K562 treated with DMSO at 1 percent for 12 hours (cell line): ENCODE data around the gene SWSAP1. TPM values are rescaled to one million over a fixed set of nuclear protein-coding genes. Genes with fewer than 3 reads are reported as not detected.

Experiments
- total RNA-seq: library from RNA; unstranded; fragments of 300-600 nt; gene quantifications from 2 replicates; pipeline ENCODE4 v1.2.3, GENCODE V29; 2022; ENCODE audit not compliant: insufficient read depth

Gene SWSAP1
- 4.0 and 4.5 TPM in 2 replicates for total RNA-seq

GRCh38 chr19:11374433-11375142 is at the start of gene SWSAP1:
TSS of gene SWSAP1 (plus strand) at chr19:11374666. CDS start at chr19:11374681, 15 bp downstream.

GRCh38 chr19:11339254-11340098 is 35.0 kb upstream of the SWSAP1 start, which contains the start of gene RAB3D:
TSS of gene RAB3D (minus strand) at chr19:11339657. CDS start at chr19:11337399, 2,258 bp downstream.

GRCh38 chr19:11346104-11346940 is 28.1 kb upstream of the SWSAP1 start, which contains the start of the genes CCDC159 and TMEM205:
TSS of gene CCDC159 (plus strand) at chr19:11346519. CDS start at chr19:11346607, 88 bp downstream.
TSS of gene TMEM205 (minus strand) at chr19:11346268. CDS start at chr19:11345619, 649 bp downstream.

GRCh38 chr19:11355160-11356073 is 19.0 kb upstream of the SWSAP1 start, which contains the start of gene PLPPR2:
TSS of gene PLPPR2 (plus strand) at chr19:11355432. CDS start at chr19:11357674, 2,242 bp downstream.

GRCh38 chr19:11418549-11419506 is 44.4 kb downstream of the SWSAP1 start, which contains the start of gene RGL3:
TSS of gene RGL3 (minus strand) at chr19:11419314. CDS start at chr19:11419278, 36 bp downstream.

Other genes with a start within 250 kb of the SWSAP1 start
- gene SPC24, start 218.9 kb upstream of the SWSAP1 start, total RNA-seq, result 32.5 and 40.5 TPM in 2 replicates
- 14.5 and 56.0 TPM in 2 replicates for gene KANK2, start 177.1 kb upstream of the SWSAP1 start, total RNA-seq
- gene ANGPTL8, start 135.0 kb upstream of the SWSAP1 start, total RNA-seq, result not detected in 2 replicates
- gene DOCK6, start 112.1 kb upstream of the SWSAP1 start, total RNA-seq, result 5.7 and 22.5 TPM in 2 replicates
- gene TSPAN16, start 78.5 kb upstream of the SWSAP1 start, total RNA-seq, result not detected in 2 replicates
- gene RAB3D, start 35.0 kb upstream of the SWSAP1 start, total RNA-seq, result 2.0 and 5.5 TPM in 2 replicates
- gene TMEM205, start 28.4 kb upstream of the SWSAP1 start, total RNA-seq, result 63.8 and 74.8 TPM in 2 replicates
- 8.4 and 20.3 TPM in 2 replicates for gene CCDC159, start 28.1 kb upstream of the SWSAP1 start, total RNA-seq
- 23.2 and 37.6 TPM in 2 replicates for gene PLPPR2, start 19.2 kb upstream of the SWSAP1 start, total RNA-seq
- gene EPOR, start 9.6 kb downstream of the SWSAP1 start, total RNA-seq, result 11.9 and 13.5 TPM in 2 replicates
- gene RGL3, start 44.6 kb downstream of the SWSAP1 start, total RNA-seq, result 1.3 and 2.0 TPM in 2 replicates
- gene ODAD3, start 60.5 kb downstream of the SWSAP1 start, total RNA-seq, result 1.1 TPM in 1 of 2 replicates, not detected in the other
- gene PRKCSH, start 61.0 kb downstream of the SWSAP1 start, total RNA-seq, result 269 and 367 TPM in 2 replicates
- not detected in 2 replicates for gene ELAVL3, start 106.4 kb downstream of the SWSAP1 start, total RNA-seq
- gene ZNF653, start 131.2 kb downstream of the SWSAP1 start, total RNA-seq, result 9.0 and 9.8 TPM in 2 replicates
- 43.6 and 45.8 TPM in 2 replicates for gene ECSIT, start 154.5 kb downstream of the SWSAP1 start, total RNA-seq
- 2.0 and 5.0 TPM in 2 replicates for gene CNN1, start 164.2 kb downstream of the SWSAP1 start, total RNA-seq
- 115 and 131 TPM in 2 replicates for gene ELOF1, start 184.6 kb downstream of the SWSAP1 start, total RNA-seq
- 34.2 and 38.6 TPM in 2 replicates for gene ACP5, start 203.0 kb downstream of the SWSAP1 start, total RNA-seq
- gene ZNF627, start 222.8 kb downstream of the SWSAP1 start, total RNA-seq, result 5.6 and 10.2 TPM in 2 replicates